Measurements from ENCODE around the gene HOXB3.

- no peak for TF ChIP-seq CTCF (conservative IDR thresholded peaks at IDR 0.05)
- TF ChIP-seq ZFX (IDR thresholded peaks at IDR 0.05): no peak
Observed at GRCh38 chr17:48579760-48580554, 10.1 kb downstream of the HOXB3 start.
